DMS153 treated with DMSO at 0.1 percent for 48 hours (cell line): ENCODE data around the gene SCN8A.
"Not testable (repeated sequence)": the region's sequence is repeated elsewhere in the genome, so short reads cannot be mapped to it uniquely, and the experiment has no call there.

ENCODE experiments used
- DNase-seq: peaks from one replicate; lab custom pipeline; 2025; ENCODE audit not compliant: unreplicated experiment; lab: John Stamatoyannopoulos, UW

The SCN8A gene

DNA sequence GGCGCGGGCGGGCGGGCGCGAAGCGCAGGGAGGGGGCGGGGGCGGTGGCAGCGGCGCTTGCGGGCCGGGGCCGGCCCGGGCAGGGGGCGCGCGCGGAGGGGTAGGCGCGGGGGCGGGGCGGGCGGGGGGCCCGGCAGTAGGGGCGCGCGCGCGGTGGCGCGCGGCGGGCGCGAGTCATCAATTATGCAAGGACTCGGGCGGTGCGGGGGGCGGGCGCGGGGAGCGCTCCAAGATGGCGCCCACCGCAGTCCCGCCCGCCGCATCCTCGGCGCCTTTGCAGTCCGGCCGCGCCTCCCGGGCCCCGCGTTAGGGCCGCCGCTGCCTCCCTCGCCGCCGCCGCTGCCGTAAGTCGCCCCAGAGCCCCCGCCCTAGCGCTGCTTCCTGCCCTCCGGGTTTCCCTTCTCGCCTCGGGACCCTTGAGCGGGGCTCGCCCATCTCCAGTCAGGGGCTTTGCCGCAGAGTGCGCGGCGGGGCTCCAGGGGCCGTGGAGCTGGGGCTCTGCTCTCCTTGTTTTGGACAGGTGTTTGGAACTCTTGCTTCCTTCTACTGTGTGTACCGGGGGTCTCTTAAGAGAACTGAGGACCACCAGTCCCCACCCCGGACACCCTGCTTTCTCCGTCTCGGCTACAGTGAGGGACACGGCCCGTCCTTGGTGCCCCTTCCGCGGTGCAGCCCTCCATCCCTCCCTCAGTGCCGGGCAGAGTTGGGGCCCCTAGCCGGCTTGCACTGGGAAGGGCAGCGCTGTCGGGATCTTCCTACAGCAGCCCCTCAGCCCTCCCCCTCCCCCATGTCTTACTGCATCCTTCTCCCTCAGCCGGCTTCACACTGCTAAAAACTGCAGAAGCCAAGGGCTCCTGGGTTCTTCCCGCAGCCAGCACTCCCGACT, at the start of gene SCN8A:
Gene SCN8A (plus strand): TSS at position 218 of the 886 bp plus-strand sequence. CDS start 71,585 bp downstream, outside the sequence.
- no peak for DNase-seq

DNA sequence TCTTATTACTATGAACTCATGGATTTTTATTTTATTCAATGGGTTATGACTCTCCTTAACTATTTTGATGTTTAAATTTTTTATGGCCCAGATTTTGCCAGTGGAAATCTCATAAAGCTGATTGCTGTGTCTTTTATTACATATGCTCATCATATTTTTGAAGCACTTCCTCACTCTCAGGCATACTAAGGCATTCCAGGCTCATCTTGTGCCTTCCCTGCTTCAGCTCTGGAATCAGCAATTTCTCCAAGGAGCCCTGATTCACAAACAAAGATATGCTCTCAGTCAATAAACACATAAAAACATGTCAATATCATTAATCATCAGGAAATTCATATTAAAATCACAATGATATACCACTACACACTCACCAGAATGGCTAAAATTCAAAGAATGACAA, 44.9 kb upstream of the SCN8A start:
- DNase-seq: no peak

GRCh38 chr12:51547606-51548005, 43.4 kb upstream of the SCN8A start:
- DNase-seq: no peak

- no peak for DNase-seq
These were observed 42.8 kb upstream of the SCN8A start for GRCh38 chr12:51548241-51548640.

DNA sequence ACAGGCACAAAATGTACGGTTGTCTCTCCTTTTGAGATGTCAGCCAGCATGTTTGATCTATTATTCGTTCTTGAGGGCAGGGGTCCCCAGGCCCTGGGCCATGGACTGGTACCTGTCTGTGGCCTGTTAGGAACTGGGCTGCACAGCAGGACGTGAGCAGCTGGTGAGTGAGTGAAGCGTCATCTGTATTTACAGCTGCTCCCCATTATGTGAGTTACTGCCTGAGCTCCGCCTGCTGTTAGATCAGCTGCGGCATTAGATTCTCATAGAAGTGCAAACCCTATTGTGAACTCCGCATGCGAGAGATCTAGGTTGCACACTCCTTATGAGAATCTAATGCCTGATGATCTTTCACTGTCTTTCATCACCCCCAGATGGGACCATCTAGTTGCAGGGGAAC, 41.4 kb upstream of the SCN8A start:
- DNase-seq: no peak

GRCh38 chr12:51568271-51569032, 22.6 kb upstream of the SCN8A start:
- DNase-seq: not testable (repeated sequence)

GRCh38 chr12:51579321-51579850, 11.6 kb upstream of the SCN8A start:
- no peak for DNase-seq

GRCh38 chr12:51589060-51589459, 2.0 kb upstream of the SCN8A start:
- no peak for DNase-seq

DNA sequence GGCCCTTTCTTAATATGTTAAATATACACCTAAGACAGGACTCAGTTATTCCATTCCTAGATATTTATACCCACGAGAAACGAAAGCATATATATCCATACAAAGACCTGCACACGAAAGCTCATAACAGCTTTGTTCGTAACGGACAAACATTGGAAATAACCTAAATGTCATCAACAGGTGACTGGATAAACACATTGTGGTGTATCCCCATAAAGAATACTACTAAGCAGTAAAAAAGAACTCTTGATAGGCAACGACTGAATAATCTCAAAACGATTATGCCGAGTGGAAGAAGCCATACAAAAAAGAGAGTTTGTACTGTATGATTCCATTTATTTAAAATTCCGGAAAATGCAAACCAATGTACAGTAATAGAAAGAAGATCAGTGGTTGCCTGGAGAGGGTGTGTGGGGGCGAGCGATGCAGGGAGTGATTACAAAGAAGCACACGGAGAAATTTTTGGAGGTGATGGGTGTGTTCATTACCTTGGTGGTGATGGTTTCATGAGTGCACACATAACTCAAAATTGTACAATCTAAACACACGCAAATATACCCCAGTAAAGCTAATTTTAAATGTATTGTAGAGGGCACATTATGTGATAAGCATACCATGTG, 1.4 kb upstream of the SCN8A start:
- no peak for DNase-seq

DNA sequence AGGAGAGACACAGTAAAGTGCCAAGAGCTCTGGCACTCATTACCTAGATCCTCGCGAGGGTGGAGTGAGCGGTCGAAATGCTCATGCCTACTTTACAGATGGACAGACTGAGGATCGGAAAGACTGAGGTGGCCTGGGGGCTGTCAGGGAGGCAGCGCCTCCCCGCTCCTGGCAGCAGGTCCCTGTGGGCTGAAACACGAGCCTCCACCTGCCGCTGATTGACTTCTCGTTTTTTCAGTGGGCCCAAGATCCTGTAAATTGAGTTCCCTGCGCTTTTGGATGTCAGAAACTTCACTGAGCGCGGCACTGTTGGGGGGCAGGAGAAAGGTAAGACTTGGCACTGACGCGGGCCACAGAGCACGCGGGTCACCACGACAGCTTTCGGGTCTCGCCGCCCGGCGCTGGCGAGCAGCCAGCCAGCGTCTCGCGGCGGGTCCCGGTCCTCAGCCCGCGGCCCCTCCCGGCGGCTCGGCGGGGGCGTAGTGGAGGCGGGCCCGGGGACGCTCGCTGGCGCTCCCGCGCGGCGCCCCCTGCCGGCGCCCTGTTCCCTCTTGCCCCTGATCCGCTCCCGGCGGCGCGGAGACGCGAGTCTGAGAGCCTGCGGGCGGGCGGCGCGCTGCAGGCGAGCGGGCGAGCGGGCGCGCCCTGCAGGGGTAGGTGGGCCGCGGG, 552 bp upstream of the SCN8A start:
- peak; percentile 77 for DNase-seq

DNA sequence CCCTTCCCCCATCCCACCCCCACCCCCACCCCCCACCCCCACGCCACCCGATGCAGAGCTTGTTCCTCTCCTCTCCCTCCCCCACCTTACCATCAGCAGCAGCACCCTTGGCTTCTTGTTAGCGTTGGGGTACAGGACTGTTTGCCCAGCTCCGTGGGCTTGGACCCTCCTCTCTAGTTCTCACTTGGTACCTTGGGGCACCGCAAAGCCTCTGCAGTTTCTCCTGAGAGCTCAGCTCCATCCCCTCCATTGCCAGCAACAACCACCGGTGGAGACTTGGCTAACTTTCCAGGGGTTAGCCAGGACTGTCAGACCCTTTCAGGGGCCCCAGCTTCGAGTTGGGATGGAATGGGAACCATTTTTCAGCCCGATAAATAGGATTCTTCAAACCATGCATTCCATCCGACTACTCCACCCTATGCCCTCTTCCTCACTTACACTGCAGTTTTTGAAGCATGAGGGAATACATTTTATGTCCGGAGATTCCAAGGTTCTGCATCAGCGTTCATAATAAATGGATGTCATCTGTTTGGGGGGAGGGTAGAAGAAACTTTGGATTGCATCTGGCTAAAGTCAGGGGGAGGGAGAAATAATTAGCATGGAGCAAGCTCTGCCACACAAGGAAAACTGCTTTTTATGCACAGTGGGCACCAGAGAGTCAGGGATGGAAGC, 1.1 kb downstream of the SCN8A start:
- no peak for DNase-seq

DNA sequence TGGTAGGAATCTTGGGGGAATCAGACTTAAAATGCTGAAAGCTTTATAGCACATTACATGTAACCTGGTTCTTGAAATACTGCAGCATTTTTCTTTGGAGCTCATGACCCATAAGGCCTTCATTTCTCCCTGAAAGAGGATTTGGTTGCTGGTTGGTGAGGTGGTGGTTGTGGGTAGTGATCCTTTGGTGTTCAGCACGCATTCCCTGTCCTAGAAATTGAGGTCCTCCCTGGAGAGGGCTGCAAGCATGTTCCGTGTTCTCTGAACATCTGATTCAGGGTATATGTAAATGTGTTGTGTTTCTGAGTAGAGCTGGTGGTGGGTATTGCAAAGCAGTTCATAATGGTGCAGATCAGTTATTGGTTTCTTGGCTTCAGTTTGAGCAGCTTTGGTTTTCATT, 2.0 kb downstream of the SCN8A start:
- DNase-seq: no peak

GRCh38 chr12:51593539-51593938, 2.5 kb downstream of the SCN8A start:
- no peak for DNase-seq

- no peak for DNase-seq
These were observed 7.1 kb downstream of the SCN8A start for GRCh38 chr12:51598156-51598555.

DNA sequence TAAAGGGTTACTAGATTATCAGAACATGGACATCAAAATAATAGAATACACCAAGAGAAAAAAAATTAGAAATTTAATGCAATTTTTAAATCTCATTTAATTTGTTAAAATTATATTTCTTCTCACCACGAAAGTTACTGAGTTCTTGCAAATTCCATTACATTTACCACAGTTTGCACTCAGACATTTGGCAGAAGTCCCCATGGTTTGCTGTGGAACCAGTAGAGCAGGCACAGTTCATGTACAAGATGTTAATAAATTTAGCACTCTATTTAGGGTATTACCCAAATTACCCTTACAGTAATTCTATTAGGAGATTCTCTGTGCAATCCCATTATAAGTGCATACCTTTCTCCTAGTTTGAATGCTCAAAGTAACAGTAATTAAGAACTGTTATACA, 9.7 kb downstream of the SCN8A start:
- DNase-seq: no peak

GRCh38 chr12:51601241-51601640, 10.2 kb downstream of the SCN8A start:
- no peak for DNase-seq

- not testable (repeated sequence) for DNase-seq
These were observed 14.9 kb downstream of the SCN8A start for GRCh38 chr12:51605896-51606295.

DNA sequence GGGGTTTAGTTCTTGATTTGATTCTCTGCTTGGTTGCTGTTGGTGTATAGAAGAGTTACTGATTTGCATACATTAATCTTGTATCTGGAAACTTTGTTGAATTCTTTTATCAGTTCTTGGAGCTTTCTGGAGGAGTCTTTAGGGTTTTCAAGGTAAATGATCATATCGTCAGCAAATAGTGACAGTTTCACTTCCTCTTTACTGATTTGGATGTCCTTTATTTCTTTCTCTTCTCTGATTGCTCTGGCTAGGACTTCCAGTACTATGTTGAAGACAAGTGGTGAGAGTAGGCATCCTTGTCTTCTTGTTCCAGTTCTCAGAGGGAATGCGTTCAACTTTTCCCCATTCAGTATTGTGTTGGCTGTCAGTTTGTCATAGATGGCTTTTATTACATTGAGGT, 16.2 kb downstream of the SCN8A start:
- DNase-seq: not testable (repeated sequence)

- no peak for DNase-seq
These were observed 29.4 kb downstream of the SCN8A start for GRCh38 chr12:51620448-51620847.

GRCh38 chr12:51621156-51621922, 30.3 kb downstream of the SCN8A start:
- DNase-seq: no peak
